ENCODE results near the gene DENND5A. TPM values are rescaled to one million over a fixed set of nuclear protein-coding genes. Genes with fewer than 3 reads are reported as not detected.
A peak's percentile ranks its signal among the peaks of the same experiment; 100 is the strongest.

DENND5A gene
- polyA plus RNA-seq, 1 experiment: 289 TPM

- DNase-seq (ENCODE audit: low read depth): no peak
- no peak for TF ChIP-seq CTCF (IDR thresholded peaks at IDR 0.05; ENCODE audit: insufficient read depth, low read depth, low read length)
- no peak overlapping the region for H3K4me3 ChIP-seq (ENCODE audit: low read depth, low read length)
- peaks cover 16% of the 10 kb centered on the region for H3K36me3 ChIP-seq (ENCODE audit: control insufficient read depth, insufficient read depth, low read length)
- H3K27me3 ChIP-seq (ENCODE audit: control insufficient read depth, insufficient read depth, low read length): no peaks in the 10 kb centered on the region
- CTCF ChIA-PET: interaction anchor here (1.3 to 3.1 kb wide), 5 partner anchors 8 to 16 kb away, joined by 4 to 11 read pairs (median 7); no protein-coding TSS in a partner anchor
- POLR2A ChIA-PET: no interaction called here
Measured at GRCh38 chr11:9150926-9151325, 114.2 kb downstream of the DENND5A start.

GRCh38 chr11:9150501-9150900, 114.6 kb downstream of the DENND5A start:
- ChIA-PET POLR2A (no interaction called here), CTCF (interaction anchor here (1.2 to 3.1 kb wide), 4 partner anchors 10 to 21 kb away, joined by 3 to 11 read pairs (median 8); no protein-coding TSS in a partner anchor)
- TF ChIP-seq CTCF (IDR thresholded peaks at IDR 0.05; ENCODE audit: insufficient read depth, low read depth, low read length): no peak
- peak; percentile 35 for DNase-seq (ENCODE audit: low read depth)
- no peaks in the 10 kb centered on the region for H3K27me3 ChIP-seq (ENCODE audit: control insufficient read depth, insufficient read depth, low read length)
- H3K36me3 ChIP-seq (ENCODE audit: control insufficient read depth, insufficient read depth, low read length): peaks cover 18% of the 10 kb centered on the region
- H3K4me3 ChIP-seq (ENCODE audit: low read depth, low read length): no peak overlapping the region

DNA sequence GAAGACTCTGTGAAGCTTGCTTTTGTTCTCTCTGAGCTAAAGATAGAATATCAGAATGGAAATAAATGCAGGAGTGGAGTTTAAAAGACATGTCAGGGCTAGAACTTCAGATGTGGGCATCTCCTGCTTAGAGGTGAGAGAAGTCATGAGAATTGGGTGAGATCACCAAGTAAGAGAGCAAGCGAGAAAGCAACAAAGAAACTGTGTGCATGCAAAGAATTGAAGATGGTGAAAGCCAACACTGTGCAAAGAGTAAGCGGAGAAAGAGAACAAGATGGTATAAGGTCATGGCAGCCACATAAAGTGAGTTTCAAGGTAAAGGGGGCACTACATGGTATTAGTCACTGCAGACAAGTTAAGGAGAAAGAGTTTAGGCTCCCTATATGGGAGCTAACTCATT, 116.4 kb downstream of the DENND5A start:
- DNase-seq (ENCODE audit: low read depth): no peak
- CTCF ChIA-PET: interaction anchor here (1.2 kb wide), 1 partner anchor 358 kb away, joined by 3 read pairs; no protein-coding TSS in a partner anchor
- no peaks in the 10 kb centered on the region for H3K27me3 ChIP-seq (ENCODE audit: control insufficient read depth, insufficient read depth, low read length)
- no peak for TF ChIP-seq CTCF (IDR thresholded peaks at IDR 0.05; ENCODE audit: insufficient read depth, low read depth, low read length)
- H3K4me3 ChIP-seq (ENCODE audit: low read depth, low read length): no peak overlapping the region
- POLR2A ChIA-PET: no interaction called here
- peaks cover 31% of the 10 kb centered on the region for H3K36me3 ChIP-seq (ENCODE audit: control insufficient read depth, insufficient read depth, low read length)

- ChIA-PET POLR2A (no interaction called here), CTCF (no interaction called here)
- H3K27me3 ChIP-seq (ENCODE audit: control insufficient read depth, insufficient read depth, low read length): no peaks in the 10 kb centered on the region
- H3K36me3 ChIP-seq (ENCODE audit: control insufficient read depth, insufficient read depth, low read length): peaks cover 34% of the 10 kb centered on the region
- no peak overlapping the region for H3K4me3 ChIP-seq (ENCODE audit: low read depth, low read length)
- no peak for TF ChIP-seq CTCF (IDR thresholded peaks at IDR 0.05; ENCODE audit: insufficient read depth, low read depth, low read length)
- DNase-seq (ENCODE audit: low read depth): no peak
Measured at GRCh38 chr11:9148035-9148434, 117.1 kb downstream of the DENND5A start.

GRCh38 chr11:9146477-9146876, 118.7 kb downstream of the DENND5A start:
- no peaks in the 10 kb centered on the region for H3K27me3 ChIP-seq (ENCODE audit: control insufficient read depth, insufficient read depth, low read length)

More at GRCh38 chr11:9146477-9146876, 118.7 kb downstream of the DENND5A start:
- peaks cover 37% of the 10 kb centered on the region for H3K36me3 ChIP-seq (ENCODE audit: control insufficient read depth, insufficient read depth, low read length)
- TF ChIP-seq CTCF (IDR thresholded peaks at IDR 0.05; ENCODE audit: insufficient read depth, low read depth, low read length): no peak
- no peak for DNase-seq (ENCODE audit: low read depth)
- CTCF ChIA-PET: interaction anchor here (1.7 to 3.8 kb wide), 2 partner anchors 9 to 132 kb away, joined by 5 to 11 read pairs; no protein-coding TSS in a partner anchor
- POLR2A ChIA-PET: no interaction called here
- no peak overlapping the region for H3K4me3 ChIP-seq (ENCODE audit: low read depth, low read length)

Data from BJ (cell line).